Dedifferentiated amniotic fluid mesenchymal stem cell (primary cell): ENCODE measurements around the gene C1orf53.

Source experiments
- DNase-seq: peaks from one replicate; pipeline ENCODE4 v3.0.0-alpha.2; 2016; ENCODE audit errors: extremely low spot score

C1orf53 gene

GRCh38 chr1:197955486-197956394 is 53.3 kb downstream of the C1orf53 start:
- peak; percentile 59 for DNase-seq
